GM21529 (cell line): ENCODE data around the gene TRIM61.
"Not testable (repeated sequence)": the region's sequence is repeated elsewhere in the genome, so short reads cannot be mapped to it uniquely, and the experiment has no call there.

Source experiments
- ATAC-seq: cut with Tn5 transposase; IDR thresholded peaks from one replicate; pipeline ENCODE4 v1.9.1; 2021; ENCODE audit not compliant: unreplicated experiment

The TRIM61 gene

GRCh38 chr4:164959421-164959820, 18.0 kb downstream of the TRIM61 start:
- not testable (repeated sequence) for ATAC-seq

- ATAC-seq, result peak; percentile 100
Measured at GRCh38 chr4:164956766-164957643, 20.5 kb downstream of the TRIM61 start.

DNA sequence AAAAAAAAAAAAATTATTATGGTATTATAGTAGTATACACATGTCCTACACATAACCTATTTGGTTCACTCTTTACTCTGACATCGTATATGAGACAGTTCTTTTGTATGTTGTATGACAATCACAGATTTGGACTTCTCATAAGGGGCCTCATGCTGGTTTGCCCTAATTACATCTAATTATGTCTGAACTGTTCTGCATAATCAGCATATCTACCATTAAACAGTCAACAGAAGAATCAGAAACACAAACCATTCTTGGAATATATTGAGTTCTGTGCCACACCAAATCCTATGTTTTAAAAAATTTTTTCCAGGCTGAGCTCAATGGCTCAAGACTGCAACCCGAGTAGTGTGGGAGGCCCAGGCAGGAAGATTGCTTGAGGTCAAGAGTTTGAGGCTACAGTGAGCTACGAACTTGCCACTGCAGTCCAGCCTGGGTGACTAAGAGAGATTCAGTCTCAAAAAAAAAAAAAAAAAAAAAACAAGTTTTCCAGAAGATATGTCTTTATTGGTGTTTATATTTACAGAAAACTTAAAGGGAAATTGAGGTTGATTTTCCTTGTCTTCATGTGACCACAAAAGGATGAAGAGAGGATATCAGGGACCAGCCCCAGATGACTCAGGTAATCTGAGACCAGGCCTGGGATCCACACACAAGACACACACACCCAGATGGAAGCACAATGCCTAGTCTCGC, 22.2 kb downstream of the TRIM61 start:
- no peak for ATAC-seq

GRCh38 chr4:164952551-164952950, 24.9 kb downstream of the TRIM61 start:
- ATAC-seq, result no peak

GRCh38 chr4:164949448-164950143, 27.9 kb downstream of the TRIM61 start:
- no peak for ATAC-seq

DNA sequence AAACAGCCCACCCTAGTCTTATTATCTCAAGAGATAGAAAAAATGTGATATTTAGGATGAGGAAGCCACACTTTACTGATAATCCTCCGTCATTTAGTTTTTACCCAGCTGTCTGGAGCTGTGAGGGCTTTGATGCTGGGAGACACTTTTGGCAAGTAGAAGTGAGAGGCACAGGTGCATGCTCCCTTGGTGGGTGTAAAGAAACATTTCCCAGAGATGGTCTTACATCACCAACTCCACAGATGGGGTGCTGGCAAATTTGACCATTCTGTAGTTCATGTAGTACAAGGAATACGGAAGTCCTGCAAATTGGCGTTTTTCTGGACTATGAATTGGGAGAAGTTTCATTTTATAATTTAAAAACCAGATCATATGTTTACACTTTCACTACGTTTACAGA, 28.5 kb downstream of the TRIM61 start:
- no peak for ATAC-seq

- ATAC-seq, result not testable (repeated sequence)
Measured at GRCh38 chr4:164948006-164948405, 29.5 kb downstream of the TRIM61 start.

GRCh38 chr4:164946810-164947209, 30.6 kb downstream of the TRIM61 start:
- ATAC-seq, result no peak

GRCh38 chr4:164945146-164945545, 32.3 kb downstream of the TRIM61 start:
- ATAC-seq, result no peak

DNA sequence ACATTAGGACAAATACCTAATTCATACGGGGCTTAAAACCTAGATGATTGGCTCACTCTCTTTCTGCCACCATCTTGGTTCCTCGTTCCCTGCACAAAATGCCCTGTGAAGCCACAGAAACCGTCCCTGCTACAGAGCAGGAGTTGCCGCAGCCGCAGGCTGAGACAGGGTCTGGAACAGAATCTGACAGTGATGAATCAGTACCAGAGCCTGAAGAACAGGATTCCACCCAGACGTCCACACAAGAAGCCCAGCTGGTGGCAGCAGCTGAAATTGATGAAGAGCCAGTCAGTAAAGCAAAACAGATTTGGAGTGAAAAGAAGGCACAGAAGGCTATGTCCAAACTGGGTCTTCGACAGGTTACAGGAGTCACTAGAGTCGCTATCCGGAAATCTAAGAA, 34.3 kb downstream of the TRIM61 start:
- no peak for ATAC-seq

- ATAC-seq, result peak; percentile 50
Measured at GRCh38 chr4:164937576-164938270, 39.7 kb downstream of the TRIM61 start.

DNA sequence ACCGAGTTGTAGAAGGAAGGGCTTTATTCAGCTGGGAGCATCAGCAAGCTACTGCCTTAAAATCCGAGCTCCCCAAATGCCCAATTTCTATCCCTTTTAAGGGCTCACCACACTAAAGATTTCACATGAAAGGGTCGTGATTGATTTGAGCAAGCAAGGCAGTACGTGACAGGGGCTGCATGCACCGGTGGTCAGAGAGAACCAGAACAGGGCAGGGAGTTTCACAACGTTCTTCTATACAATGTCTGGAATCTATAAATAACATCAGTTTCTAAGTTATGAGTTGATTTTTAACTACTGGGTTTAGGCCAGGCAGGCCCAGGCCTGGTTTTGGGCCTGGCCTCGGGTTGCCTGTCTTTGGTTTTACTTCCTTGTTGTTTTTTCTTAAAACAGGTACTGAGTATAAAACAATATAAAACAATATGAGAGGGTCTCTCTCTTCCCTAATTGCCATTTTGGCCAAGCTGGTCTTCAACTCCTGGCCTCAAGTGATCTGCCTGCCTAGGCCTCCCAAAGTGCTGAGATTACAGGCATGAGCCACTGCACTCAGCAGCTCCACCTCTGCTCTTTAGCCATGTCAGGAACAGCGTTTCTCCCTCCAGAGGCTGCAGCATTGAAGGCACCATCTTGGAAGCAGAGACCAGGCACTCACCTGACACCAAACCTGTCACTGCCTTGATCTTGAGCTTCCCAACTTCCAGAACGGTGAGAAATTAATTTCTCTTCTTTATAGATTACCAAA, 41.4 kb downstream of the TRIM61 start:
- peak; percentile 54 for ATAC-seq

DNA sequence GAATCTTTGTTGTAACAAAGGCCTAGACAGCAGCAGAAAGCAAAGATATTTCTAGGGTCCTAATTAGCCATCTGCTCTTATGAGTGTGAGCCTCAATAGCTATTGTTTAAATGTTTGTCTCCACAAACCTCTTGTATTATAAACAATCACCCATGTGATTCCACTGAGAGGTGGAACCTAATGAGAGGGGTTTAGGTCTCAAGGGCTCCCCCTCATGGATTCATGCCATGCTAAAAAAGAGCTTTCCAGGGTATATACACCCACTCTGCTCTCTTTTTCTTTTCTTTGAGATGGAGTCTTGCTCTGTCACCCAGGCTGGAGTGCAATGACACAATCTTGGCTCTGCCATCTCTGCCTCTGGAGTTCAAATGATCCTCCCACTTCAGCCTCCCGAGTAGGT, 42.1 kb downstream of the TRIM61 start:
- peak; percentile 61 for ATAC-seq

- ATAC-seq, result no peak
Measured at GRCh38 chr4:164933244-164933643, 44.2 kb downstream of the TRIM61 start.

GRCh38 chr4:164931551-164932324, 45.7 kb downstream of the TRIM61 start:
- ATAC-seq, result no peak

DNA sequence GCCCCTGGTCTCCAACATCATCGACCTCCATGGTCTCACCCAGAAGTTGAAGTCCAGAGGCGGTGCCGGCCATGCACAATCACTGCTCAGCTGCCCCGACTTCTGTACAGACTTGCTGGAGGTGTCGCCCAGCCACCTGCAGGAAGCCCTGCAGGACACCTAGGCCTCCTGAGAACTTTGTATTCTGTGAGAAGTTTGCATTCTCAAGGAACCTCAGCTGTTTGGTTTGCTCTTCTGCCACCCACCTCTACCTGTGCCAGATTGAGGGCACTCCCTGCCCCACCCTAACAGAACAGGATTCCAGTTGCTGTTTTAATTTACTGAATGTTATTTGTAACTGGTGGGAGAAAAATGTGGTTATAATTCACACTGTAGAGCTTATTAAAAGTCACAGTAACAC, 46.8 kb downstream of the TRIM61 start:
- no peak for ATAC-seq

GRCh38 chr4:164927101-164927500, 50.4 kb downstream of the TRIM61 start:
- ATAC-seq, result not testable (repeated sequence)

- ATAC-seq, result no peak
Measured at GRCh38 chr4:164926301-164926700, 51.2 kb downstream of the TRIM61 start.

DNA sequence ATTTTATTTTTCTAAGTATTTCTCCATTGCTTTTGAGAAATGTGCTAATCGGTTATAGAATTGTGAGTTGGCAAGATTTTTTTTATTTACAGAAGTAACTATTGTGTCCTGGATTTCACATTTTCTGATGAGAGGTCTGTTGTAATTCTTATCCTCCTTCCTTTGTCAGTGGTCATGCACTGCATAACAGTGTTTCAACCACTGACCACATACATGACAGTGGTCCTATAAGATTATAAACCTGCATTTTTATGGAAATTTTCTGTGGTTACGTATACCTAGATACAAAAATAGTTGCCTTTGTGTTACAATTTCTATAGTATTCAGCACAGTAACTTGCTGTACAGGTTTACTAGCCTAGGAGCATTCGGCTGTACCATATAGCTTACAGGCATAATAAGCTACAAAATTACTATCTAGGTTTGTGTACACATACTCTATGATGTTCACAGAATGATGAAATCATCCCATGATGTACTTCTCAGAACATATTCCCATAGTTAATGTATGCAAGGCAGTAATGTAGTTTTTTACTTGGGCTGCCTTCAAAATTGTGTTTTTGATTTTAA, 52.7 kb downstream of the TRIM61 start:
- no peak for ATAC-seq
